RPMI7951 (cell line): ENCODE measurements around the gene AANAT. TPM values are rescaled to one million over a fixed set of nuclear protein-coding genes. Genes with fewer than 3 reads are reported as not detected.

ENCODE experiments used
- DNase-seq: peaks from one replicate; pipeline ENCODE4 v3.0.0-alpha.2; 2012; ENCODE audit warnings: low read depth
- total RNA-seq: library from RNA; depleted of rRNA; stranded (reverse); fragments of >200 nt; shearing (Covaris generic); gene quantifications from 2 replicates; pipeline ENCODE4 v1.2.3, GENCODE V29; 2014

AANAT gene
- total RNA-seq, 1 experiment from 2014 or later, result not detected

DNA sequence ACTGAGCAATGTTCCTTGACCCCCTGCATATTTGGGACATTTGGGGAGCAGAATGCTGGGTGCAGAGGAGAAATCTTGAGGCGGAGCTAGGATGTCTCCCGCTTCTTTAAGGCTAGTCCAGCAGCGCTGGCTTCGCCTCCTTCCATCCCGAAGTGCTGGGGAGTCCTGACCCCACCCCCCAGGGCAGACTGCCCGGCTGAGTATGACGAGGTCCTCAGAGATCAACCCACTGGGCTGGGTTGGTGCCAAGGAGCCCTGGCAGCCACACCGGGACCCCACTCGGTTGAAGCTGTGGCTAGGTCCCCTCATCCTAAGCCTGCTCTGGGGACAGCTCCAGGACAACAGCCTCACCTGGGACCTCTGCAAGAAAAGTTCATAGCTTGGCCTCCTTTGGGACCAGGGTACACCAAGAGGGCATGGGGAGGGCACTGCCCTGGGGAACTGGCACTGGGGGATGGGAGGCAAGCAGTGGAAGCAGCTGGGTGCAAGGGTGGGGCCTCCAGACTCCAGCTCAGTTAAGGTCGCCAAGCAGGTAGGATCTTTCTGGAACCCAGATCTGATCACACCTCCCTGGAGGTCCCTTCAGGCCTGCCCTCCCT is 22.8 kb downstream of the AANAT start:
- DNase-seq, result no peak

DNA sequence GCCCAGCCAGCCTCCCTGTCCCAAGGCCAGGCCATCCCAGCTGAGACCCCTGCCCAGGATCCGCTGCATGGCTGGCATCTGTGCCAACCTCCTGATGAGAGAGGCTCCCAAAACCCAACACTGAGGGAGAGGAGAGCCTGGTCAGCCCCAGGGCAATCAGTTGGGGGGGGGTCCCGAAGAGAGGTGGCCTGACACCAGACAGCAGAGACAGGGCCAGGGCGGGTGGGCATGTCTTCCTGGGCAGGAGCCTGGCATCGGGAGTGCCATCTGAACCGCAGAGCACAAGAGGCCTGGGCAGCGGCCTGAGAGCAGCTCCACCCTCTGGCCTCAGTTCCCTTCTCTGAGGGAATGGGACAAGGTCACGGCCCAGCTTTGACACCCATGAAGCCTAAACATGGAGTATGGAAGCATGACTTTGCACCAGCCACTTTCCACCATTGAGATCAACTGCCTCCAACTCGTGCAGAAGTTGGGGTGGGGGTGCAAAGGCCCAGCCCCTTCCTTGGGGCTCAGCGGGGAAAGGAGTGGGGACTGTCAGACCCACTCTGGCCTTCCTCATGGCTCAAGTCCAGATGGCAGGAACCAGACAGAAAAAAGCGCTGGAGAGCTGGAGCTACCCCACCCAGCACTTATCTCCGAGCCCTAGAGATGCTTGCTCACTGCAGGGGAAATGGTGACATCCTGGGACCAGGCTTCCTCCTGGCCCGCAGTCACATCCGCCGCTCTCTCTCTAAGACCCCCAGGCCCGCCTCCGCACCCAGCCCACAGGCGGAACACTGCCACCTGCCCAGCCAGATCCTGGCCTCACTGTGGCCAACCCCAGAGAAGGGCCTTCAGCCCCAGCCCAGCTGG is 24.1 kb downstream of the AANAT start:
- DNase-seq, result no peak

DNA sequence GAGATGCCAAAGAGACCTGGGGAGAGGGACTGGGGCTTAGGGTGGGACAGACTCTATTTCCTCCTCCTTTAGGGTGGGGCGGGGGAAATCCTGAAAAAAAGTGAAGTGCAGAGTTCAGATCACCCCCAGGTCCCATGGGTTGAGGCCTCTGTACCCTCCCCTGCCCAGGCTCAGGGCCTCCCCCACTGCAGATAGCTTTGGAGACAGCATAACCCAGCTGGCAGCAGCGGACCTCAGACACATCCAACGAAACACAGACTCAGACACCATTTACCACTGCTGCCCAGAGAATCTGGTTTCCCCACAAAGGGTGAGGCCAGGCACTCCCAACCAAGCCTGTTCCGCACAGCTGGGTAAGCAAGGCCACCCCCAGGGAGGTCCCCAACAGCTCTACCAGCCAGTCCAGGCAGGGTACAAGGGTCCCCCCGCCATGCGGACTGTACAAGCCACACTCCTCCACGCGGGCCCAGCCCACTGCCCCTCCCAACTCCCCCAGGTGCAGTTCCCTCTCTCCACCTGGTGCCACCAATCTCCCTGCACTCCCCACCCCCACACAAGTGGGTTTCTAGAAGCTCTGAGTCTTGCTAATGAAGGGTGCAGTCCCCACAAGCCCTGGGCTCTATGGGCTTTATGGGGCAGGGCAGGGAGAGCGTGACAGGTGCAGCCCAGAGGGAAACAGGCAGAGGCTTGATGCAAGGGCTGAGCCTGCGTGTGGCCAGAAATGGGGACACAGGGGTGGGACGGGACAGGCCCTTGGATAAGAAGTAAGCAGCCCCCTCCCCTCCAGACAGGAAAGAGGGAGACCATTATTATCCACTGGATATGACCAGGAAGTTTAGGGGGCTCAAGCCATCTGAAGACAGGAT is 25.0 kb downstream of the AANAT start:
- no peak for DNase-seq

DNA sequence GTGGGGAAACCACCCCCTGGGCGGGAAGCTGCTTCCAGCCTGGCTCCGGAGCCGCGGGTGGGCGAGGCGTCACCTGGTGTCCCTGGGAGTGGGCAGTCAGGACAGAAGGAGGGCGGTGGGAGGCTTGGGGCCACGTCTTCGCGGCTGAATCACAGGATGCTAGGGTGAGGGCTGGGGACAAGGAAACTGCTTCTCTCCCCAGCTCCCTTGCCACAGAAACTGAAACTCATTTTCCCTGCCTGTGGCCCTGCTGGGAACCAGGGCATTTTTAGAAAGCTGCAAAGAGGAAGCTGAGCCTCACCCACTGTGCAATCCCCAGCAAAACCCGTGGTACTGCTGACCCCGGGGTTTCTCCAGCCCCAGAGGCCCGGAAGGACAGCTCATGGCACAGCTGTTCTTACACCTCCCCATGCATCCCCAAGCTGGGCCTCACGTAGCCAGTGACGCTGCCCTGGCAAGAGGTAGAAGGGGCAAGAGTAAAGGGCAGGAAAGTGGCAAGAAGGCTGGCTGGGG is 25.6 kb downstream of the AANAT start:
- DNase-seq, result peak; percentile 94

DNA sequence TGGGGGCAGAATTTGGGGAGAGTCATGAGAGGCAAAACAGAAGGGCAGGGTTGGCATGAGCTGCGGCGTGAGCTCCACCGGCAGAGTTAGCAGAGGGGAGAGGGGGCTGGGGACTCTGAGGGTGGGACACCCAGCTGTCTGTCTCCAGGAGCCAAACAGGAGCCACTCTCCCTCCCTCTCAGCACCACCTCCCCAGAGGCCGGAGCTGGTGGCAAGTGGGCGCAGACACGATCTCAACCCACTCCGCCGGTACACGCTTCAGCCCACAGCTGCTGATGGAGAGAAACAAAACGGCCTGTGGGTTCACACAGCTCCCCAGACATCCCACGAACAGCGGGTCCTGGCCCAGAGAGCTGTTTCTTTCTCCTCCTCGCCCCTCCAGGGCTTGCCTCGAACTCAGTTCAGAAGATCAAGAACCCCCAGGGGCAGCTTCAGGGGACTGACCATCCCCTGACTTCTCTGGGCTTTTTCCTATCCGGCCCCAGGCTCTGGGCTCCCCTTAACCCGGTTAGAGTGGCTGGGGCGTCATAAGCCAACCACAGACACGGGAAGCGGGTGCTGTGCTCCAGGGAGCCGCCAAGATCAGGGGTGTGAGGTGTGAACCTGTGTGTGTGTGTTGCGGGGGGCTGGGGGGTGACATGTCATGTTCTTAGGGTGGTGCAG is 26.2 kb downstream of the AANAT start:
- DNase-seq, result no peak

DNA sequence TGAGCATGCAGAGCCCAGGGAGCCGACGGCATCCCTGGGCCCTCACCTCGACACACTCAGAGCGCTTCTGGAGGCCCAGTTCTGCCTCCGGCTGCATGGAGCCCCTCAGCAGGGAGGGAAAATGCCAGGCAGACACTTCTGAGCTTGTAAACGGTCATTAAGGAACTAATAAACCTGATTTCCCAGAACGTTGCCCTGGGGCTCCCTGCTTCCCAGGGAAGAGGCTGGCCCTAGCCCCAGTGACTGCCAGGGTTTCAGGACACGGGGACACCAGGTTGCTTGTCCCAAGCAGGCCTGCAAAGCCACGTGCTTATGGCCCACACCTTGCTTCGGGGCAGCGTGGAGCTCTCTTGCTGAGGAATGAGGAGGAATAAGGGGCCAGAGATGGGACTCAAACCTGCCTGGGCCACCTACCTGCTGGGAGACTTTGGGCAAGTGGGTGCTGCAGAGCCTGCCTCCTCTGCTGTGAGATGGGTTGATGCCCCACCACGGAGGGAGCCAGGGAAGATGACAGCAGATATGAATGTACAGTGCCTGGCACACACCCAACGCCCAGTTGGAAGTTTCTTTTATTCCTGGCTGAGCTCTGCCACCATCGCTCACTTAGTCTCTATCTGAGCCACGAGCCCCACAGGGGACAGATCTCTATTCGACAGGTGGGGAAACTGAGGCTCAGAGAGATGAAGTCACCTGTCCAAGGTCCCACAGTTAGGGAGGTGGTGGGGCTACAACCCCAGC is 28.4 kb downstream of the AANAT start:
- no peak for DNase-seq

DNA sequence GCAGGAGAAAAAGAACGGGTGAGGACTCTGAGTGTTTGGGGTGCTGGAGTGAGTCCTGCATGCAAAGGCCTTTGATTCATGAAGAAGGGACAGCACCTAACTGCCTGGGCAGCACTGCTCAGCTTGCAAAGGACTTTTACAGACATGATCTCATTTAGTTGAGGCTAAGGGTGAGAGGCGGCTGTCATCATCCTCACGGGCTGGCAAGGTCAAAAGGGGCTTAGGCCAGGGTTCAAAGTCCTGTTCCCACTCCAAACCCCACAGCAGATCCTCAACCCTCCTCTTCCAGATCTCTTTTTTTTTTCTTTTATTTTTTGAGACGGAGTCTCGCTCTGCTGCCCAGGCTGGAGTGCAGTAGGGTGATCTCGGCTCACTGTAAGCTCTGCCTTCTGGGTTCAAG is 29.1 kb downstream of the AANAT start:
- no peak for DNase-seq

DNA sequence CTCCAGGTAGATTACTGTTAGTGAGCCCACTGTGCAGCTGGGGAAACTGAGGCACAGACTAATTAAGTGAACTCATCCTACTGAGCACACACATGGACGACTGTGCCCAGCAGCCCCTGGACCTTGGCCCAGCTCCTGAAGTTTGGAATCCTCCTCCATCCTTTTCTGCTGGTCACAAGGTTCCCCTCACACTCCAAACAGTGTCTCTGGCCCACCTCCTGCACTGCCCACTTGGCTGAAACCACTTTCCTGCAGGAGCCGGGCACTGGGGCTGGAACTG is 30.2 kb downstream of the AANAT start:
- no peak for DNase-seq

DNA sequence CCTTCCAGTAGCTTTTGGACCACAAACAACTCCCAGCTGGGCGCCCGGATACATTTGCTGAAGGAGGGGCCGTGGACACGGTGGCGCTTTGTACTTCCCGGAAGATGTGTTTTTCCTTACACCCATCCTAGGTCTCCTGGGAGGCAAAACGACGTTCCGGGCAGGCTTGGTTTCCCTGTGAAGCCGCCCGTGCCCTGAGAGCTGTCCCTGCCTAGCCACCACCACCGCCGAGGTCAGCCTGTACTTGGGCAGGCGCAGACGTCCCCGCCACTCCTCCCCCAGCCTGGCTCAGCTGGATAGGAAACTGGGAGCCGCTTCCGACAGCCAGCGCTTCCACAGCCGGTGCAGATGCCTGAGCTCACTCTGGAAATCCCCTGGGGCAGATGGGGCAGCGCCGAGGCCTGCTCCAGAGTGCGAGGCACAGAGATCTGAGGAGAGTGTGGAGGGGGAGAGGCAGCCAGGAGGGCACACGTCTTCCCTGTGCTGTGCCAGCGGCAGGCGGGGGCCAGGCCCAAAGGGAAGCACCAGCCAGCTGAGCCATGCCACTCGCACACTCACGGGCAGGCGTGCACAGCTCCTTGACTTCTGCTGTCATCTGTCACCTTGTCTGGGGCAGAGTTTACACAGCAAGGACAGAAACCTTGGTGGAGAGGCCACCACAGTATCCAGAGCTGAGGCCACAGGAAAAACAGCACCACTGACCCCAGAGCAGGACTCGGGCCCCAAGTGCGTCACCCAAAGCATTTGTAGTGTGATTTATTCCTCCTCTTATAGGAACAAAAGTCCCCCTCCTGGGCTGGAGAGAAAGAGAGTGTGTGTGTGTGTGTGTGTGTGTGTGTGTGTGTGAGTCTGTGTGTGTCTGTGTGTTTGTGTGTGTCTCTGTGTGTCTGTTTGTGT is 30.8 kb downstream of the AANAT start:
- DNase-seq, result peak; percentile 95

DNA sequence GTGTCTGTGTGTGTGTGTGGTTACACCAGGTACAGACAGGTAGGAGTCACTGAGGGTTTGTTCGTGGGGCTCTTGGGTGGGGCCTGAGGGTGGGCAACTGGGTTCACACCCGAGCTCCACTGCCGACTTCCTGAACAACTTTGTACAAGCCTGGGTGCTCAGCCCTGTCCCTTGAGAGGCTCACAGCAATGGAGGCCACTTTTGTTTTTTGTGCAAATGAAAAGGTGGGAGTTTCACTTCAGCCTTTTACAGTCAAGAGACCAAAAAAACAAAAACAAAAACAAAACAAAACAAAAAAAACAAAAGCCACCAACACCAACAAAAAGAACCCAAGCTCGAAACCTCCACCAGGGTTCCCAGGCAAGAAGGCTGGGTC is 31.5 kb downstream of the AANAT start:
- no peak for DNase-seq

DNA sequence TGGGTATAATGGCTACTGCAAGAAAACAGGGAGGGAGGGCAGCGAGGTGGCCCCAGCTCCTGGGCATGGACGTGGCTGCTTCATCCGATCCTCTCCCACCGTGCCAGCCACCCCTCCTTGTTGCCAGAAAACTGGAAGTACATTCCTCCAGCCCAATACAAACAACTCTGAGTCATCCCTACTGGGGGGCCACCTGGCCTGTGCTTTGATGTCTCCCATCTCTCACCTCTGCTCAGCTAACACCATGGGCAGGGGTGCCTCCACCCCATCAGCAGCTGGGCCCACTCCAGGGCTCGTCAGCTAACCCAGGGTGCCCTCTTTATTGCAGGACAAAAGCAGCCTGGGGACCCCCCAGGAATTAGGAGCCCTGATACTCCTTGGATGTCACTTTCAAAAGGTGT is 31.9 kb downstream of the AANAT start:
- DNase-seq, result peak; percentile 57

DNA sequence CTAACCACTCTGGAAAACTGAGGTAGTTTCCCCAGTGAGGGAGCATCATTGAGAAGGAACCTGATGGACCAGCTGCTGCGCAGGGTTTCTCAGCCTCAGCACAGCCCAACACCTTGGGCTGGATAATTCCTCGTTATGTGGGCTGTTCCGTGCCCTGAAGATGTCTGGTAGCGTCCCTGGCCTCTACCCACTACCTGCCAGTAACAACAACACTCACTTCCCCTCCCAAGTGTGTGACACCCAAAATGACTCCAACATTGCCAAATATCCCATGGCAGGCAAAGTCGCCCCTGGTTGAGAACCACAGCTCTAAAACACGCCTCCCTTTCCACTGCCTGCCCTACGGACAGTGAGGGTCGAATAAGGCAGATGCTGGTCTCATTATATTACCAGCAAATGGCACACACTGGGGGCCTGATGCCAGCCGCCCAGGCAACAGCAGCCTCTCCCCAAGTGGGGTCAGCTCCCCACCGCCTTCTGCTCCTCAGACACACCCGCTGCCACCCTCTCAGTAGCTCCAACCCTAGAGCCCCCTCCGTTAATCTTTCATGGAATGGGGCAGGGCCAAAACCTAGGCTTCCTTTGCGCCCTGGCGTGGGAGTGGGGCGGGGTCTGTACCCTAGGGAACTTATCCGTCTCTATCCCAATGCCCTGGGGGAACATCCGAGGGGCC is 32.8 kb downstream of the AANAT start:
- DNase-seq, result no peak

DNA sequence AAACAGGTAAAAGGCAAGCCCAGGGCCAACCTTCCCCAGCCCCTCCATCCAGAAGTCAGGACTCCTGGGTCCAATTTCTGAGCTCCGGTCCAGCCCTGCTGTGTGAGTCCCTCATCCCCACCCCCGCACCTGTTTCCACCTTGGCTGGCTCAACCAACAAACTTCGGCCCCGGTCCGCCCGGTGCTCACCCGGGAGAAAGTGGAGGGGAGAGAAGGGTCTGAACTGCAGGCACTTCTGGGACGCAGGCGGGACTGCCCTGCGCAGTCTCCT is 33.3 kb downstream of the AANAT start:
- no peak for DNase-seq

DNA sequence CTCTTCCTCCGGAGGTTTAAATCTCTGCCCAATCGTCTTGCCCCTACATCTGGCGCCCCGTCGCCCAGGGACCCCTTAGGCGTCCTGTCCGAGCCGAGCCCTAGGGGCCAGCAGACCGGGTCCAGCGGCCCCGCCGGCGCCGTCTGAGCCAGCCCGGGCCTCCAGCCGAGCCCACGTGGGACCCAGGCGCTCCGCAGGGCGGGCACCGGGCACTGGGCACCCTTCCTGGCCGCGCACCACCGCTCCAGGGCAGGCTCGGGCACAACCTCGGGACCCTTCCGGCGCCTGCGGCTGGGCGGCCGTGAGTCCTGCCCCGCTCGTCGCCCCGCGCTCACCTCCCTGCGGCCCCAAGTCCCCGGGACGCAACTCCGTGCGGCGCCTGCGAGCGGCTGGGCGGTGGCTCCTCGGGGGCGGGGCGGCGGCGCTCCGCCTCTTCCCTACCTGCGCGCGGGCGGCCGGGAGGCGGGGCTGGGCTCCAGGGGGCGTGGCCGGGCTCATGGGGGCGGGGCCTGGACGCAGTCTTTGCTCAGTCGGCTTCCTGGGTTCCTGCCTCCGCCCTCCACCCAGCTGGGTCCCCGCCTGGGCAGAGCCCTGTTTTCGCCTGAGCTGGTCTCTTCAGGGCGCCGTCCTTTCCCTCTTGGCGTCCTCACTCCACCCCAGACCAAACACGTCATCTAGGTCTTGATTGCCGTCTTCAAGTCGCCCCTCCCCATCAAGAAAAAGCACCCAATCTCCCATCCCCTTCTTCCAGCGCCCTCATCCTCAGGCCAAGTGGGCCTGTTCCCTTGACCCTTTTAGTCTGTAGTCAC is 33.8 kb downstream of the AANAT start, which contains the start of gene RHBDF2:
Gene RHBDF2, minus strand, starts transcription at position 406 of the 809 bp plus-strand sequence. CDS start 19,899 bp downstream, outside the sequence.
- DNase-seq, result peak; percentile 72

DNA sequence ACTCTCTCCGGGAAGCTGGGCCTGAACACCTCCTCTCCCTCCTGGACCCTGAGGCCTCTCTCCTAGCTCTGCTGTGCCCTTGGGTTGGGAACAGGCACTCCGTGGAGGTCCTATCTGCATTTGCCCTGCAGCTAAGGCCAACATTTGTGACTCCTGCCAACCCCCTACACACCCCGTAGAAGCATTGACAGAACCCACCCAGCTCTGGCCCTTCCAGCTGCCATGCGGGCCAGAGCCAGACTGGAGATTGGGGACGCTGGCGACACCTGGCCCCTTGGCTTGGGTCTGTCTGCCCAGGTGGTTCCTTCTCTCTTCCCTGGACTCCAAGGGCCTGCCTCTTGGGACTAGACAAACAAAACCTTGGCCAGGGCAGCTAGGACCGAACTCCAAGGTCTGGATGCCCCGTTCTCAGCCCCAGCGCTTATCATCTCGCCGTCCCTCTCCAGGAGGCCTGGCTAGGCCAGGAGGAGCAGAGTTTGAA is 34.5 kb downstream of the AANAT start:
- DNase-seq, result no peak

DNA sequence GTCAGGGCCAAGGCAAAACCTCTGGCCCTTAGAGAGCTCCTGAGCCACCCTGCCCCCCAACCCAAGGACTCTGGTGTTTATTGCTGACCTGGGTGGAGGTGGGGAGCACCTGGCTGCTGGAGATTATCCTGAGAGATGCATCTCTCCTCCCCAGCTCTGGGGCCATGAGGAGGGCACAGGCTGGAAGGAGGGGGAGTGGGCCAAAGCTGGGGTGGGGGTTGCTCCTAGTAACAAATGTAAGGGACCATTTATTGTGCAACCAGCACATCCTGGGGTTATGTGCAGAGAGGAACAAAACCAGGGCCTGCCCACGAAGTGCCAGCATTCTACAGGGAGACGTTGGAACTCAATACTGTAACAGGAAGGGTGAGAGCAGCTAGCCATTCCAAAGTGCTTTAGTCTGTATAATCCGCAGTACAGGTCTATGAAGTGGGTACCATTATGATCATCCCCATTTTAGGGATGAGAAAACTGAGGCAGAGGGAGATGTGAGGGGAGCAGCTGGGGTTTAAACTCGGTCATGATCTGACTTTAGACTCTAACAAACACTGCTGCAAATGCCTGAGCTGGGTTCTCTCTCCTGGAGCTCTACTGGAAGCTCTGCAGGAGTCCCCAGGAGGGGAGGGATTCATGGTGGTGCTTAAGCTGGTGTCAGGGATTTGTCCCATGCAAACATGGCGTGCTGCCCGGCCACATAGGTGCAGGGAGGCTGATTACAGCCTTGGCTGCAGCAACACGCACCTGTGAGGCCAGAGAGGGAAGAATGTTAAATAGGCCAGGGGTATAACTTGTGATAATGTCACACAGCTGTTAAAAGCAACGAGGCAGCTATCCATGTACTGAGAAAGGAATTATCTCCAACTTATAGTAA is 35.2 kb downstream of the AANAT start:
- no peak for DNase-seq

DNA sequence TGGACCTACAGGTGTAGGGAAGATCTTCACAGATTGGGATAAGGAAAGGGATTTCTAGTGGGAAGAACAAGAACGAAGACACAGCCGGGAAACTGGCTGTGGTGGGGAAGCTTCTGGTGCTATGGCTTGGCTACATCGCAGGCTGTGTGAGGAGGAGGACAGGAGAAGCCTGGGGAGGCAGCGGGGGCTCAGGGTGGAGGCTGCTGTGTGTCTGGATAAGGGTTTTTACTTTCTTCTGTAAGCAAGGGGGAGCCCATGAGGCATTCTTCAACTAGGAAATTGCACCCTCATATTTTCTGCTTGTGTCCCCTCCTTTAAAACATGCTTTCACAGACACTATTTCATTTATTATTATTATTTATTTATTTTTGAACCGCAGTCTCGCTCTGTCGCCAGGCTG is 36.7 kb downstream of the AANAT start:
- no peak for DNase-seq
